B cell (primary cell): ENCODE measurements around the gene FBXO34. TPM values are rescaled to one million over a fixed set of nuclear protein-coding genes. Genes with fewer than 3 reads are reported as not detected.

Experiments used
- ATAC-seq: fragments of 200-7000 bp; cut with Tn5 transposase; one replicate; pipeline ENCODE4 v1.10.0; 2021; ENCODE audit warnings: low read depth, mild to moderate bottlenecking, moderate number of reproducible peaks, moderate library complexity
- CTCF ChIA-PET: fragments of 350-600 bp; sonication (Branson Sonifier 250); formaldehyde crosslinking; loops from one replicate; lab custom pipeline; 2021; ENCODE audit warnings: antibody characterized with exemption, inconsistent platforms; lab: Charles Lee
- POLR2A ChIA-PET: fragments of 350-600 bp; sonication (Branson Sonifier 250); formaldehyde crosslinking; loops from one replicate; lab custom pipeline; 2021; ENCODE audit warnings: antibody characterized with exemption; lab: Charles Lee
- DNase-seq: peaks from one replicate; pipeline ENCODE4 v3.0.0; 2013
- H2AFZ ChIP-seq: 2 replicates; pipeline ENCODE4 v1.6.1; 2012; ENCODE audit warnings: mild to moderate bottlenecking, low read depth, low read length; ENCODE audit not compliant: insufficient read depth, poor library complexity, severe bottlenecking
- H3K27ac ChIP-seq, 2 donors: 1 replicate in 1 of 2; 2 replicates in 1 of 2; pipeline ENCODE4 v1.5.1; 2012 to 2013; ENCODE audit warnings: low read length in 2 of 2, mild to moderate bottlenecking in 2 of 2, moderate library complexity in 1 of 2
- H3K27me3 ChIP-seq, 4 experiments: fragments of 200-600 bp in 1 of 4; sonication (generic) in 1 of 4; replicated peaks in 1 of 4; 1 replicate in 2 of 4; 2 replicates in 2 of 4; pipeline versions ENCODE4 v1.6.1 to v1.7.0; 2013 to 2016; ENCODE audit warnings: low read length in 3 of 4, mild to moderate bottlenecking in 2 of 4, mixed read lengths in 1 of 4, moderate library complexity in 1 of 4; ENCODE audit not compliant: insufficient read depth in 4 of 4, control insufficient read depth in 3 of 4; ENCODE audit errors: control extremely low read depth in 1 of 4
- H3K36me3 ChIP-seq, 2 experiments: replicated peaks in 1 of 2; 1 replicate in 1 of 2; 2 replicates in 1 of 2; pipeline versions ENCODE4 v1.6.1 to v1.7.1; 2013; ENCODE audit warnings: low read length in 1 of 2; ENCODE audit not compliant: insufficient read depth in 2 of 2, control insufficient read depth in 1 of 2; ENCODE audit errors: control extremely low read depth in 1 of 2, extremely low read depth in 1 of 2
- H3K4me1 ChIP-seq, 2 donors: fragments of 200-600 bp in 1 of 2; sonication (generic) in 1 of 2; 1 replicate in 1 of 2; 2 replicates in 1 of 2; pipeline versions ENCODE4 v1.5.1 to v1.6.1; 2013 to 2017; ENCODE audit warnings: low read length in 2 of 2; ENCODE audit not compliant: control insufficient read depth in 2 of 2, insufficient read depth in 2 of 2
- H3K4me2 ChIP-seq: replicated peaks from 2 replicates; pipeline ENCODE3; 2012; ENCODE audit warnings: mild to moderate bottlenecking, low read depth, low read length; ENCODE audit not compliant: poor library complexity, severe bottlenecking
- H3K4me3 ChIP-seq, 5 experiments: fragments of 200-600 bp in 1 of 5; sonication (generic) in 1 of 5; 1 replicate in 3 of 5; 2 replicates in 2 of 5; pipeline versions ENCODE4 v1.5.1 to v1.7.0; 2011 to 2016; ENCODE audit warnings: low read length in 4 of 5, mild to moderate bottlenecking in 4 of 5, low read depth in 2 of 5, control low read depth in 1 of 5, moderate library complexity in 1 of 5; ENCODE audit not compliant: insufficient read depth in 1 of 5; ENCODE audit errors: control extremely low read depth in 1 of 5, extremely low read depth in 1 of 5
- H3K79me2 ChIP-seq: fragments of 200-600 bp; sonication (generic); one replicate; pipeline ENCODE4 v1.6.0; 2016; ENCODE audit warnings: low read length; ENCODE audit not compliant: control insufficient read depth, insufficient read depth
- H3K9ac ChIP-seq: fragments of 200-600 bp; sonication (generic); 2 replicates; pipeline ENCODE4 v1.6.1; 2017; ENCODE audit warnings: mild to moderate bottlenecking, low read length, moderate library complexity
- H3K9me3 ChIP-seq, 3 donors: one replicate each; pipeline versions ENCODE4 v1.6.1 to v1.7.1; 2013; ENCODE audit warnings: low read length in 2 of 3; ENCODE audit not compliant: control insufficient read depth in 2 of 3, insufficient read depth in 1 of 3; ENCODE audit errors: control extremely low read depth in 1 of 3
- H4K20me1 ChIP-seq: 2 replicates; pipeline ENCODE4 v1.6.0; 2012; ENCODE audit warnings: mild to moderate bottlenecking, low read length; ENCODE audit not compliant: insufficient read depth, control insufficient read depth, poor library complexity, severe bottlenecking
- H3K27ac Mint-ChIP-seq: one replicate; pipeline ENCODE4 v1.8.0; 2021; ENCODE audit warnings: mixed read lengths
- H3K27me3 Mint-ChIP-seq: one replicate; pipeline ENCODE4 v1.8.0; 2021; ENCODE audit warnings: mixed read lengths
- H3K4me1 Mint-ChIP-seq: one replicate; pipeline ENCODE4 v1.8.0; 2021; ENCODE audit warnings: mixed read lengths
- H3K4me3 Mint-ChIP-seq: one replicate; pipeline ENCODE4 v1.8.0; 2021; ENCODE audit warnings: mixed read lengths
- H3K9me3 Mint-ChIP-seq: one replicate; pipeline ENCODE4 v1.8.0; 2022; ENCODE audit warnings: mixed read lengths; ENCODE audit not compliant: insufficient read depth
- EZH2 ChIP-seq: IDR thresholded peaks from 2 replicates; pipeline ENCODE4 v1.6.1; 2012; ENCODE audit warnings: borderline replicate concordance, low read depth, mild to moderate bottlenecking, moderate library complexity, low read length; ENCODE audit not compliant: insufficient read depth, poor library complexity, severe bottlenecking
- WGBS: methylation state at CpG from one replicate; pipeline ENCODE4 v1.1.5; 2013; ENCODE audit warnings: missing lambda C conversion rate; ENCODE audit not compliant: insufficient coverage; 5-methylcytosine and 5-hydroxymethylcytosine counted together
- intact Hi-C: fragments of 100-400 bp; cut with micrococcal nuclease; formaldehyde crosslinking; loops from one replicate; pipeline ENCODE4 v1.10.0; 2022
- polyA plus RNA-seq: library from polyadenylated mRNA; depleted of rRNA; stranded (reverse); fragments of >200 nt; gene quantifications from 2 replicates; pipeline ENCODE4 v1.2.3, GENCODE V29; 2012
- total RNA-seq, 2 donors: library from RNA; stranded (reverse); fragments of 120-200 nt in 1 of 2; gene quantifications; 1 replicate in 1 of 2; 2 replicates in 1 of 2; pipeline versions ENCODE4 v1.2.3 to v1.2.4, GENCODE V29; 2013 to 2022
- TF ChIP-seq, protein P1 (sequence below): fragments of 200-600 bp; IDR thresholded peaks from one replicate; pipeline ENCODE4 v1.8.0; 2022; ENCODE audit warnings: antibody characterized with exemption, mild to moderate bottlenecking

FBXO34 gene
- total and polyA plus RNA-seq, 2 donors (not counting 1 experiment from before 2014, with no cell fraction given): 8.1 to 27.5 TPM

DNA sequence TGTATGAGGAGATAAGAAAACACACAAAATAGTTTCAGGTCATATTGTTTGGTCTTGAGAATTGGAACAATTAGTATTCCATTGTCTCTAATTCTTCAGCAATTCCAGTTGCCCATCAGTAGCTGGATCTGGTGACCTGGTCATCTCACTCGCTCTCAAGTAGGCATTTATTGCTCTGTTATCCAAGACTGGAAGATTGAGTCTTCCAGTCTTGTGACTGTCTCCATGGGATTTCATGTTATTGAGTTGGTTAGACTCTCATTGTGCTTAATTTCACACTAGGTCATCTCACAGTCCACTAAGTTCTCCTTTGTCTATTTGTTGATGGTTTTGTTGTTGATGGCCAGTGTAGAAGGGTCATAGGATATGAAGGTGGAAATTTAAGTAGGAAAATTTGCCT is 47.5 kb downstream of the FBXO34 start:
- ChIA-PET CTCF (no interaction called here), POLR2A (no interaction called here)
- Mint-ChIP-seq H3K27ac (no peak overlapping the region), H3K27me3 (no peaks in the 10 kb centered on the region), H3K4me3 (no peak overlapping the region), H3K9me3 (no peaks in the 10 kb centered on the region), H3K4me1 (peaks cover 2% of the 10 kb centered on the region)
- ATAC-seq: no peak
- peaks cover 39% of the 10 kb centered on the region for H3K79me2 ChIP-seq
- H3K36me3 ChIP-seq: peaks cover 9 to 11% of the 10 kb centered on the region in 2 experiments
- H3K9ac ChIP-seq: no peak overlapping the region
- H2AFZ ChIP-seq: no peak overlapping the region
- H3K4me3 ChIP-seq: no peak overlapping the region
- peaks cover under 1 to 7% (median 1%) of the 10 kb centered on the region in 3 donors for H3K9me3 ChIP-seq
- H3K4me1 ChIP-seq: no peaks in the 10 kb centered on the region
- no peak for DNase-seq
- TF ChIP-seq, protein P1, sequence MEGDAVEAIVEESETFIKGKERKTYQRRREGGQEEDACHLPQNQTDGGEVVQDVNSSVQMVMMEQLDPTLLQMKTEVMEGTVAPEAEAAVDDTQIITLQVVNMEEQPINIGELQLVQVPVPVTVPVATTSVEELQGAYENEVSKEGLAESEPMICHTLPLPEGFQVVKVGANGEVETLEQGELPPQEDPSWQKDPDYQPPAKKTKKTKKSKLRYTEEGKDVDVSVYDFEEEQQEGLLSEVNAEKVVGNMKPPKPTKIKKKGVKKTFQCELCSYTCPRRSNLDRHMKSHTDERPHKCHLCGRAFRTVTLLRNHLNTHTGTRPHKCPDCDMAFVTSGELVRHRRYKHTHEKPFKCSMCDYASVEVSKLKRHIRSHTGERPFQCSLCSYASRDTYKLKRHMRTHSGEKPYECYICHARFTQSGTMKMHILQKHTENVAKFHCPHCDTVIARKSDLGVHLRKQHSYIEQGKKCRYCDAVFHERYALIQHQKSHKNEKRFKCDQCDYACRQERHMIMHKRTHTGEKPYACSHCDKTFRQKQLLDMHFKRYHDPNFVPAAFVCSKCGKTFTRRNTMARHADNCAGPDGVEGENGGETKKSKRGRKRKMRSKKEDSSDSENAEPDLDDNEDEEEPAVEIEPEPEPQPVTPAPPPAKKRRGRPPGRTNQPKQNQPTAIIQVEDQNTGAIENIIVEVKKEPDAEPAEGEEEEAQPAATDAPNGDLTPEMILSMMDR: no peak
- no peak for TF ChIP-seq EZH2
- no peaks in the 10 kb centered on the region for H4K20me1 ChIP-seq
- no peaks in the 10 kb centered on the region for H3K27me3 ChIP-seq
- intact Hi-C loops: no loop called here
- H3K4me2 ChIP-seq: no peak overlapping the region
- no peak overlapping the region for H3K27ac ChIP-seq
- WGBS: no CpG with 5 or more reads among the region's 1 CpG

GRCh38 chr14:55323910-55324309 is 52.7 kb downstream of the FBXO34 start:
- Histone ChIP-seq H3K4me3 (no peak overlapping the region), H3K27me3 (no peaks in the 10 kb centered on the region), H3K79me2 (peaks cover 57% of the 10 kb centered on the region), H3K9ac (no peak overlapping the region), H3K36me3 (no peaks in the 10 kb centered on the region), H3K4me1 (peaks cover 13 to 20% of the 10 kb centered on the region in 2 donors), H2AFZ (no peak overlapping the region), H3K9me3 (peaks cover 0 to 4% (median 0%) of the 10 kb centered on the region in 3 donors), H4K20me1 (no peaks in the 10 kb centered on the region), H3K4me2 (no peak overlapping the region), H3K27ac (no peak overlapping the region)
- Mint-ChIP-seq H3K4me1 (peaks cover 27% of the 10 kb centered on the region), H3K9me3 (no peaks in the 10 kb centered on the region), H3K27ac (no peak overlapping the region), H3K4me3 (no peak overlapping the region), H3K27me3 (no peaks in the 10 kb centered on the region)
- TF ChIP-seq EZH2: no peak
- TF ChIP-seq, protein P1: no peak
- POLR2A ChIA-PET: no interaction called here
- CTCF ChIA-PET: no interaction called here
- no peak for ATAC-seq
- intact Hi-C loops: no loop called here
- no peak for DNase-seq
